Activated CD4-positive, alpha-beta T cell treated with anti-CD3 and anti-CD28 coated beads for 36 hours (primary cell): Measurements from ENCODE around the gene NFATC1. TPM values are rescaled to one million over a fixed set of nuclear protein-coding genes. Genes with fewer than 3 reads are reported as not detected.
"Not testable (repeated sequence)": the region's sequence is repeated elsewhere in the genome, so short reads cannot be mapped to it uniquely, and the experiment has no call there.

Experiments used
- ATAC-seq: fragments of 200-7000 bp; cut with Tn5 transposase; one replicate; pipeline ENCODE4 v1.10.0; 2021; ENCODE audit warnings: mild to moderate bottlenecking, moderate library complexity
- CTCF ChIA-PET: fragments of 350-600 bp; sonication (Branson Sonifier 250); formaldehyde crosslinking; loops from one replicate; lab custom pipeline; 2021; ENCODE audit warnings: antibody characterized with exemption; lab: Charles Lee
- POLR2A ChIA-PET: fragments of 350-600 bp; sonication (Branson Sonifier 250); formaldehyde crosslinking; loops from one replicate; lab custom pipeline; 2021; ENCODE audit warnings: antibody characterized with exemption, inconsistent platforms; lab: Charles Lee
- DNase-seq: peaks from one replicate; pipeline ENCODE4 v3.0.0-alpha.2; 2020
- H3K27ac Mint-ChIP-seq: one replicate; pipeline ENCODE4 v1.8.0; 2021; ENCODE audit warnings: mixed read lengths
- H3K27me3 Mint-ChIP-seq: one replicate; pipeline ENCODE4 v1.8.0; 2021; ENCODE audit warnings: mixed read lengths
- H3K36me3 Mint-ChIP-seq: one replicate; pipeline ENCODE4 v1.8.0; 2021; ENCODE audit warnings: low read depth, mixed read lengths
- H3K4me1 Mint-ChIP-seq: one replicate; pipeline ENCODE4 v1.8.0; 2021; ENCODE audit warnings: mixed read lengths
- H3K4me3 Mint-ChIP-seq: one replicate; pipeline ENCODE4 v1.8.0; 2021; ENCODE audit warnings: mild to moderate bottlenecking, moderate library complexity, mixed read lengths
- H3K9me3 Mint-ChIP-seq: one replicate; pipeline ENCODE4 v1.8.0; 2021; ENCODE audit warnings: low read depth, mixed read lengths
- intact Hi-C, 2 experiments: fragments of 100-400 bp; cut with DNase I in 1 of 2; cut with micrococcal nuclease in 1 of 2; formaldehyde crosslinking; loops; one replicate each; pipeline versions ENCODE4 v1.14.2 to v1.15.1; 2022 to 2024; cut with DNase I, micrococcal nuclease
- total RNA-seq, 2 experiments: library from RNA; stranded (reverse); gene quantifications; one replicate each; pipeline ENCODE4 v1.2.3, GENCODE V29; 2021

NFATC1 gene
- total RNA-seq, 2 experiments from 2014 or later: 96.0 to 104 TPM

GRCh38 chr18:79376661-79377060 is 19.1 kb upstream of the NFATC1 start:
- CTCF ChIA-PET: interaction anchor here (4.6 kb wide), 1 partner anchor 154 kb away, joined by 23 read pairs; no protein-coding TSS in a partner anchor
- ATAC-seq, H3K27ac Mint-ChIP-seq, intact Hi-C loops, H3K4me3 Mint-ChIP-seq, DNase-seq, POLR2A ChIA-PET, H3K9me3 Mint-ChIP-seq, H3K27me3 Mint-ChIP-seq: not testable (repeated sequence)
- Mint-ChIP-seq H3K4me1 (peaks cover 13% of the 10 kb centered on the region), H3K36me3 (peaks cover 16% of the 10 kb centered on the region)

GRCh38 chr18:79377187-79377891 is 18.4 kb upstream of the NFATC1 start:
- H3K27me3 Mint-ChIP-seq: no peaks in the 10 kb centered on the region
- no peaks in the 10 kb centered on the region for H3K9me3 Mint-ChIP-seq
- no peak overlapping the region for H3K27ac Mint-ChIP-seq
- ChIA-PET CTCF (interaction anchor here (1.1 to 4.6 kb wide), 5 partner anchors 9 to 267 kb away, joined by 4 to 23 read pairs (median 5); no protein-coding TSS in a partner anchor), POLR2A (no interaction called here)
- DNase-seq: no peak
- peaks cover 10% of the 10 kb centered on the region for H3K4me1 Mint-ChIP-seq
- no peak overlapping the region for H3K4me3 Mint-ChIP-seq
- intact Hi-C loops: no loop called here
- peaks cover 16% of the 10 kb centered on the region for H3K36me3 Mint-ChIP-seq
- no peak for ATAC-seq

GRCh38 chr18:79378536-79379250 is 17.0 kb upstream of the NFATC1 start:
- CTCF ChIA-PET: interaction anchor here (0.6 to 4.6 kb wide), 24 partner anchors 8 to 289 kb away, joined by 3 to 30 read pairs (median 4); no protein-coding TSS in a partner anchor

GRCh38 chr18:79379251-79379905 is 16.4 kb upstream of the NFATC1 start:
- Mint-ChIP-seq H3K36me3 (peaks cover 14% of the 10 kb centered on the region), H3K4me1 (peaks cover 10% of the 10 kb centered on the region), H3K27ac (peak overlapping the region; percentile 58), H3K4me3 (no peak overlapping the region), H3K9me3 (no peaks in the 10 kb centered on the region), H3K27me3 (no peaks in the 10 kb centered on the region)
- DNase-seq (no peak), ATAC-seq (no peak)
- ChIA-PET CTCF (interaction anchor here (0.6 to 4.6 kb wide), 27 partner anchors 9 to 324 kb away, joined by 3 to 30 read pairs (median 4); no protein-coding TSS in a partner anchor), POLR2A (no interaction called here)
- intact Hi-C loops: loop anchor here (1.0 kb wide), 3 partner anchors 14 to 265 kb away; no protein-coding TSS in a partner anchor

More at GRCh38 chr18:79378536-79379250, 17.0 kb upstream of the NFATC1 start:
- H3K9me3 Mint-ChIP-seq: no peaks in the 10 kb centered on the region
- H3K27ac Mint-ChIP-seq: peak overlapping the region; percentile 58
- H3K36me3 Mint-ChIP-seq: peaks cover 16% of the 10 kb centered on the region
- no peak overlapping the region for H3K4me3 Mint-ChIP-seq
- DNase-seq: peak; percentile 92
- H3K4me1 Mint-ChIP-seq: peaks cover 10% of the 10 kb centered on the region
- POLR2A ChIA-PET: interaction anchor here (0.7 kb wide), 1 partner anchor 614 kb away, joined by 3 read pairs; no protein-coding TSS in a partner anchor
- no peaks in the 10 kb centered on the region for H3K27me3 Mint-ChIP-seq
- peak; percentile 93 for ATAC-seq
- intact Hi-C loops: loop anchor here (1.0 kb wide), 3 partner anchors 15 to 266 kb away; no protein-coding TSS in a partner anchor

GRCh38 chr18:79379931-79380815 is 15.6 kb upstream of the NFATC1 start:
- no peak for DNase-seq
- no peak overlapping the region for H3K4me3 Mint-ChIP-seq

GRCh38 chr18:79380816-79381806 is 14.6 kb upstream of the NFATC1 start:
- CTCF ChIA-PET: interaction anchor here (0.6 to 4.6 kb wide), 22 partner anchors 10 to 292 kb away, joined by 3 to 30 read pairs (median 5); no protein-coding TSS in a partner anchor
- no peak overlapping the region for H3K27ac Mint-ChIP-seq
- POLR2A ChIA-PET: interaction anchor here (1.1 kb wide), 1 partner anchor 22 kb away, joined by 5 read pairs; no protein-coding TSS in a partner anchor
- no peaks in the 10 kb centered on the region for H3K27me3 Mint-ChIP-seq
- no peak overlapping the region for H3K4me3 Mint-ChIP-seq
- intact Hi-C loops: loop anchor here in 1 of 2 experiments (1.0 kb wide), 1 partner anchor 147 kb away; no protein-coding TSS in a partner anchor
- no peaks in the 10 kb centered on the region for H3K9me3 Mint-ChIP-seq
- peaks cover 14% of the 10 kb centered on the region for H3K36me3 Mint-ChIP-seq
- H3K4me1 Mint-ChIP-seq: peaks cover 10% of the 10 kb centered on the region
- DNase-seq (peak; percentile 87), ATAC-seq (peak; percentile 50)

More at GRCh38 chr18:79379931-79380815, 15.6 kb upstream of the NFATC1 start:
- Mint-ChIP-seq H3K36me3 (peaks cover 14% of the 10 kb centered on the region), H3K27ac (no peak overlapping the region), H3K9me3 (no peaks in the 10 kb centered on the region), H3K27me3 (no peaks in the 10 kb centered on the region), H3K4me1 (peaks cover 10% of the 10 kb centered on the region)
- ChIA-PET CTCF (interaction anchor here (0.6 to 4.6 kb wide), 26 partner anchors 11 to 323 kb away, joined by 3 to 30 read pairs (median 4); no protein-coding TSS in a partner anchor), POLR2A (interaction anchor here (1.1 kb wide), 1 partner anchor 23 kb away, joined by 5 read pairs; no protein-coding TSS in a partner anchor)
- no peak for ATAC-seq
- intact Hi-C loops: loop anchor here (1.0 kb wide), 3 partner anchors 13 to 264 kb away; no protein-coding TSS in a partner anchor

GRCh38 chr18:79381811-79382311 is 13.9 kb upstream of the NFATC1 start:
- ChIA-PET CTCF (interaction anchor here (0.6 to 3.2 kb wide), 12 partner anchors 9 to 262 kb away, joined by 3 to 30 read pairs (median 6); no protein-coding TSS in a partner anchor), POLR2A (no interaction called here)
- intact Hi-C loops: loop anchor here in 1 of 2 experiments (1.0 kb wide), 1 partner anchor 146 kb away; no protein-coding TSS in a partner anchor
- Mint-ChIP-seq H3K36me3 (peaks cover 14% of the 10 kb centered on the region), H3K4me3 (no peak overlapping the region), H3K9me3 (no peaks in the 10 kb centered on the region), H3K4me1 (peaks cover 10% of the 10 kb centered on the region), H3K27me3 (no peaks in the 10 kb centered on the region), H3K27ac (no peak overlapping the region)
- ATAC-seq (no peak), DNase-seq (no peak)

GRCh38 chr18:79382681-79383387 is 12.9 kb upstream of the NFATC1 start:
- Mint-ChIP-seq H3K36me3 (peaks cover 13% of the 10 kb centered on the region), H3K27ac (no peak overlapping the region), H3K27me3 (no peaks in the 10 kb centered on the region), H3K4me1 (peaks cover 13% of the 10 kb centered on the region), H3K4me3 (no peak overlapping the region), H3K9me3 (no peaks in the 10 kb centered on the region)
- POLR2A ChIA-PET: no interaction called here
- CTCF ChIA-PET: interaction anchor here (0.9 to 2.3 kb wide), 4 partner anchors 10 to 148 kb away, joined by 3 to 6 read pairs (median 4); no protein-coding TSS in a partner anchor
- ATAC-seq (no peak), DNase-seq (no peak)
- intact Hi-C loops: no loop called here
